HG02759 (cell line): ENCODE measurements around the gene ANGPT4.
A peak's percentile ranks its signal among the peaks of the same experiment; 100 is the strongest.

Source experiments
- ATAC-seq: cut with Tn5 transposase; IDR thresholded peaks from one replicate; pipeline ENCODE4 v1.9.1; 2021; ENCODE audit warnings: mild to moderate bottlenecking, moderate library complexity; ENCODE audit not compliant: unreplicated experiment

Gene ANGPT4

GRCh38 chr20:845941-846893, 69.9 kb downstream of the ANGPT4 start:
- no peak for ATAC-seq

- ATAC-seq = no peak
Measured at GRCh38 chr20:845226-845868, 70.8 kb downstream of the ANGPT4 start.

GRCh38 chr20:844473-845225, 71.5 kb downstream of the ANGPT4 start:
- ATAC-seq = peak; percentile 96

GRCh38 chr20:843912-844311, 72.2 kb downstream of the ANGPT4 start:
- no peak for ATAC-seq

GRCh38 chr20:842547-842940, 73.6 kb downstream of the ANGPT4 start:
- ATAC-seq = no peak

- ATAC-seq = no peak
Measured at GRCh38 chr20:841568-842546, 74.3 kb downstream of the ANGPT4 start.

GRCh38 chr20:840858-841567, 75.1 kb downstream of the ANGPT4 start:
- ATAC-seq = no peak

- ATAC-seq = no peak
Measured at GRCh38 chr20:840503-840857, 75.7 kb downstream of the ANGPT4 start.

- ATAC-seq = no peak
Measured at GRCh38 chr20:839626-840025, 76.5 kb downstream of the ANGPT4 start.

- ATAC-seq = no peak
Measured at GRCh38 chr20:839015-839414, 77.1 kb downstream of the ANGPT4 start.

- no peak for ATAC-seq
Measured at GRCh38 chr20:836190-836589, 79.9 kb downstream of the ANGPT4 start.

- ATAC-seq = no peak
Measured at GRCh38 chr20:835608-836045, 80.5 kb downstream of the ANGPT4 start.

- no peak for ATAC-seq
Measured at GRCh38 chr20:834151-834746, 81.9 kb downstream of the ANGPT4 start.

- ATAC-seq = peak; percentile 97
Measured at GRCh38 chr20:833450-834150, 82.5 kb downstream of the ANGPT4 start, which contains the start of gene FAM110A. TSS of gene FAM110A (plus strand) at chr20:833715. CDS start at chr20:844805, 11,090 bp downstream.

GRCh38 chr20:833121-833449, 83.0 kb downstream of the ANGPT4 start:
- ATAC-seq = peak; percentile 27

- ATAC-seq = no peak
Measured at GRCh38 chr20:831956-832355, 84.2 kb downstream of the ANGPT4 start.

GRCh38 chr20:831251-831650, 84.9 kb downstream of the ANGPT4 start:
- ATAC-seq = no peak

- no peak for ATAC-seq
Measured at GRCh38 chr20:830011-830521, 86.1 kb downstream of the ANGPT4 start.
